ENCODE data around the gene CNIH4. TPM values are rescaled to one million over a fixed set of nuclear protein-coding genes. Genes with fewer than 3 reads are reported as not detected.

Gene CNIH4
- total and polyA plus RNA-seq, 2 experiments from 2014 or later: 53.5 to 194 TPM

DNA sequence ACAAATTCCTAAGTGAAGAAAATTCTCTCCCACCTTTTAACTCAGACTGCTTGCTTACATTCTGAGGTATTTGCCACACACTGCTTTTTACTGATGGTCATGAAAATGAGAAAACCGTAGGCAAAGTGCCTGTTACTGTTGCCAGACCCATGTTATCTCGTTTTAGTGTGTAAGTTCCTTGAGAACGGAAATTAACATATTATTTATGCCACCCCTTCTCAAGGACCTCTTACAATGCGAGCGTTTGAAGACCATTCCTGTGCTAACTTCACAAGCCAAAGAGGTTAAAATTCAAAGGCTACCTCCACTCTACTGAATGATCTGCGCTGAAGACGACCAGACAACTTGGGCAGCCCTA, 27.2 kb upstream of the CNIH4 start:
- Histone ChIP-seq H3K27me3 (ENCODE audit: insufficient read depth) (no peaks in the 10 kb centered on the region), H4K20me1 (replicated peaks; ENCODE audit: insufficient read depth) (peaks cover 10% of the 10 kb centered on the region; the same call in 1 of the 2 replicates), H3F3A (replicated peaks; ENCODE audit: low read depth) (no peaks in the 10 kb centered on the region), H3K4me2 (peak overlapping the region; percentile 74), H3K4me3 (peak overlapping the region; percentile 93), H3K36me3 (ENCODE audit: insufficient read depth) (no peaks in the 10 kb centered on the region), H3K27ac (ENCODE audit: low read depth) (peak overlapping the region; percentile 97), H2AFZ (peak overlapping the region; percentile 72; the same call in 1 of the 2 replicates), H3K79me2 (replicated peaks; ENCODE audit: insufficient read depth) (peaks cover 55% of the 10 kb centered on the region), H3K4me1 (ENCODE audit: insufficient read depth) (peaks cover 7% of the 10 kb centered on the region; the same call in 1 of the 2 replicates), H3K9me2 (ENCODE audit: insufficient read depth) (no peaks in the 10 kb centered on the region)
- peak overlapping the region; percentile 96 for H3K4me3 Mint-ChIP-seq
- peaks cover 9% of the 10 kb centered on the region for H3K36me3 Mint-ChIP-seq (ENCODE audit: low read depth)
- TF ChIP-seq CTCF (conservative IDR thresholded peaks at IDR 0.05; ENCODE audit: low read depth in 2 of 2): no peak
- TF ChIP-seq ETS1 (IDR thresholded peaks at IDR 0.05): no peak
- TF ChIP-seq EZH2phosphoT487 (IDR thresholded peaks at IDR 0.05; ENCODE audit: unreplicated experiment): no peak
- no peak for TF ChIP-seq REST (IDR thresholded peaks at IDR 0.05; ENCODE audit: unreplicated experiment)
- no peak for TF ChIP-seq ZNF114 (CRISPR knock-in tag; IDR thresholded peaks at IDR 0.05)
- no peak for TF ChIP-seq ZNF331 (CRISPR knock-in tag; IDR thresholded peaks at IDR 0.05; ENCODE audit: low read depth)
- TF ChIP-seq STAT1 (IDR thresholded peaks at IDR 0.05; ENCODE audit: unreplicated experiment): no peak
- no peak for TF ChIP-seq POLR2AphosphoS5 (IDR thresholded peaks at IDR 0.05; ENCODE audit: low read depth)
- no peak for TF ChIP-seq JUNB (IDR thresholded peaks at IDR 0.05; ENCODE audit: unreplicated experiment)
- TF ChIP-seq EZH2 (IDR thresholded peaks at IDR 0.05; ENCODE audit: low read depth, unreplicated experiment): no peak
- no peak for TF ChIP-seq ZNF462 (CRISPR knock-in tag; IDR thresholded peaks at IDR 0.05)
- no peak for TF ChIP-seq CREB1 (CRISPR knock-in tag; IDR thresholded peaks at IDR 0.05; ENCODE audit: low read depth)
- no peak for TF ChIP-seq NANOG (IDR thresholded peaks at IDR 0.05; ENCODE audit: borderline replicate concordance)
- DNase-seq (ENCODE audit: low spot score): peak; percentile 3
- ATAC-seq: no peak
- H3K27me3 Mint-ChIP-seq (ENCODE audit: insufficient read depth, low read depth, poor library complexity): peaks cover 3% of the 10 kb centered on the region
- H3K9me3 Mint-ChIP-seq: no peaks in the 10 kb centered on the region
- H3K27ac Mint-ChIP-seq: peak overlapping the region; percentile 100
- H3K4me1 Mint-ChIP-seq: peaks cover 17% of the 10 kb centered on the region; the same call in 2 of the 3 replicates
